NK-92 (cell line): ENCODE data around the gene NRM.

Experiments used
- DNase-seq: peaks from one replicate; lab custom pipeline; 2025; ENCODE audit not compliant: unreplicated experiment; lab: John Stamatoyannopoulos, UW

NRM gene

DNA sequence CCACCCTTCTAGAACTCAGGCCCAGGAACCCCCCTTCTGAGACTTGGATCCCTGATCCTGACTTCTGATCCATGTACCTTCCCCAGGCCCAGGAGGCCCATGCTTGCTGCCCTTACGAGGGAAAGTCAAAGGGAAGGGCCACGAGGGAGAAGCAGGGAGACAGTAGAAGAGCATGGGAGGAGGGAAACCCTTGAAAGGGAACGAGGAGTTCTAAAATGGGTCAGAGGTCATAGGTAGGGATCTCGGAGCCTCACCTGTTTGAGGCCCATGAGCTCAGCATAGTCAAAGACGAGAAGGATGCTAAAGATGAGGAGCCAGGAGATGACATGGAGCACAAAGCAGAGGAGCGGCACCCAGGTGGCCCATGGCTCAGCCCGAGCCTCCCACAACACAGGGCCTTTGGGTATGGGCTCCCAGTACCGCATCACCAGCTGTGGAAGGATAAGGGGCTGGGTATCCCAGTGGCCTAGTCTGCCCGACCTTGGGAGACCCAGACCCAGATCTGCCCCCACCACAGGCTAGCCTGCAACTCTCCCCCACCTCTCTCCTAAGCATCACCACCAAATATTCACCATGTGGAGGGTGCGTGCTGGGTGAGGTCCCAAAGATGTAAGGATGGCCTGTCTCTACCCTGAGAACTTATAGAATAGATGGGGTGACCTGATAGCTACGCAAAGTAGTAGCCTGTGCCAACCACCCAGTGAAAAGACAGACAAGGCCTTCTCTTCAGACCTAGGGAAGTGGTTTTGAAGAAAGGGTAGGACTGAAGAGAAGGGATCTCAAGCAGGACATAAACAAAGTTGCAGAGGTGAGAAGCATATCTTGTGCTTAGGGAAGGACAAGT, 1.5 kb downstream of the NRM start:
- DNase-seq = no peak

DNA sequence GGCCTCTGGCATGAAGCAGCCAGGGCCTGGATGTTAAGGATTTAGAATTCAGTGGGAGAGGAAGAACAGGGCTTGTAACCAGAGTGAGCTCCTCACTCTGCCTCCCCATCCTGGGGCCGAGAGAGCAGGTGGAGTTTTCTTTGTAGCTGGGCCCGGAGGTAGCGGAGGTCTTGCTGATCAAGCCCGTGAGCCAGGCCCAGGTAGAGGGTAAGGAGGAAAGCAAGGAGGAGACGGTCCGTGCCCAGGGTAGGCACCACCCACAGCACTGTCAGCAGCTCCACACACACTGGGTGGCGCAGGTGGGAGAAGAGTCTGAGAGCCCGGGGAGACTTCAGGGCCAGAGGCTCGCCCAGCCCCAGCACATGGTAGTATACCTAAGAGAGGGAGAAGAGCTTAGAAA, 2.2 kb downstream of the NRM start:
- DNase-seq = no peak

DNA sequence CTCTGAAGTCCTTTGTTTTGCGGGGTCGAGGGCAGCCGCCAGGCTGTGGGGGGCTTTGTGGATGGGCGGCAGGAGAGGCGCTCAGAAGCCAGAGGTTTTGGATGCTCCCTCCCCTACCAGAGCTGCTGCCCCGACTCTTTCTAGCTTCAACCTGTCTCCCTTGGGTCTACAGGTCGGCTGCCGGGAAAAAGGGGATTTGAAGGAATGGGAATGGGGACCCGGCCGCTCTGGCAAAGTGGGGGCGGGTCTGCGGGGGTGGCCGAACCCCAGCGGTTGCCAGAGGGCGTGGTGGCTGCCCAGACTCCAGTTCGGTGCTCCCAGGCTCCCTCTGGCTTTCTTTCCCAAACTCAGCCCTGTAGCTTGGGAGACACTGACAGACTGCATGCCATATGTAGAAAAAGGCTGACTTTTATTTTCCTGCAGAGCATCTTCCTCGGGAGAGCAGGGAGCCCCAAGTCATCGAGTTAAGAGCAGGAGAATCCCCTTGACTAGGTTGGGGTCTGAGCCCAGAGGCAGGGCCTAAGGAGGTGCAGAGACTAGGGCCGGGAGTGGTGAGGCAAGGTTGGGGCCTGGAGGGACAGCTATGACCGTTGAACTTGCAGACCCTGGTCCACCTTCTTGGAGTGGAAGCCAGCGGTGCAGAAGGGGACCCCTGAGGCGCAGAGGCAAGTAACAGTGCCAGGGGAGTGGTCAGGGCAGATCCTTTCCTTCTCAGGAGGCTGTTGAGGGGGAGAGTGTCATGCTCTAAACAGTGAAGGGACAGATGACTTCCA, 2.9 kb downstream of the NRM start:
- no peak for DNase-seq

DNA sequence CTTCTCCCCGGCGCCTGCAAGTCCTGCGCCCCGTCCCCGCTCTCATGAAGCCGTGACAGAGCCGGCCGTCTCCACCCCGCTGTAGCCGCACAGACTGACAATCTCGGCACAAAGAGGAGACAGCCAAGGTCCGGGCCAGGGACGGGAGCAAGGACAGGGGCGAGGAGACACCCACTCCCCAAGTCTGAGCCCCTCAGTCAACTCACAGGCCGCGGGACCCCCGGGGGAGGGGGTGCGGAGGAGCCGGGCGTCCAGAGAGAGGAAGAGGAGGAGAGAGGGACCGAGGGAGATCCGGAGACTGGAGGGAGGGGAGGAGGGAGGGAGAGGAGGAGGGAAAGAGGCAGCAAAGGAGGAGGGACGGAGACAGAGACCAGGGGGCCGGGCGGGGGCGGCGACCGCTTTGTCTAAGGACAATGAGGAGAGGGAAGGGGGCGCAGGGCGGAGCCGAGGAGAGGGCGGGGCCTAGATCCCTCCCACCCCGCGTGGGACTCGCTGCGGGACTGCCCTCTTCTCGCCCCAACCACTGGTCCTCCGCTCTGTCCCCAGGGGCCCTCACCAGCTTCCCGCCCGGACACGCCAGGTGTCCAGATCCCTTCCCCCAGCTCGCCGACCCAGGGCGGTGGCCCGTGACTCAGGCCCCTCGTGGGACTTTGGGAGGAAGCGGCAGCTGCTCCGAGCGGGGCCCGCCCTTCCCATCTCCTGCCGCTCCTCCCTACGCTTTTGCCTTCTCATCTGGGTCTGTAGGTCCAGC, 3.7 kb downstream of the NRM start:
- no peak for DNase-seq

DNA sequence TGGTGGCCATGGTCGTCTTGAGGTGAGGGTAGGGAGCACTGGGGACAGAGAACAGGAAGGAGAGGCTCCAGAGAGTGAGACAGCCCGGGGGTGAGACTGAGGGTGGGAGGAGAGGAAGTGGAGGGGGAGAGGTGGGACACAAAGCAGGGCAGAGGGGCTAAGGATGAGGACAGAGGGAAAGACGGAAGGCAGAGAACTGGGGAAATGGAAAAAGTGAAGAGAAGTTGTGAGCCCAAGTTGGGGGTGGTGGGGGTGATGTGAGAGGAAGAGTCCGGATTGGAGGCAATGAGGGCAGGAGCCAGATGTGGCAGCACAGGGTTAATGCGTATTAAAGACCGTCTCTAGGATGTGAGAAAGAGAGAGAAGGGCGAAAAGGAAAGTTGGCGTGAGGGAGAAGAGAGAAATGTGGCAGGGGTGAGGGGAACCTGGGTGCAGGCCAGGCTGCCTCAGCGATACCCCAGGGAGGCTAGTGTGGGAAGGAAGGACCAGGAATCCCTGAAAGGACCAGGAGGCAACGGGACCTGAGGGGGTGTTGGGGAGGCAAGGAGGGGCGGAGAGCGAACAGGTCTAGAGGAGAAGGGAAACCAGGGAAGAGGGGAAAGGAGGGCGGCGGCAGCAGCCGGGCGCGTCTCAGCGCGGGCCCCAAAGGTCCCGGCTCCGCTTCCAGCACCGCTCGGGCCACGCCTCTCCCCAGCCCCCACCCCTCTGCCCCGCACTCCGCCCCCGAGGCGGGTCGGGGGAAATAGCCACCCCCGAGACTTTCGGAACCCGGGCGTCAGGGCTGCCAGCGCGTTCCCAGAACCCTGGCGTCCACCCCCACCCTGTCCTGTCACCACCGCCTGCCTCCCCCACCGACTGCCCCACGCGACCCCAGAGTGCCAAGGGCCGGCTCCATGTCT, 4.5 kb downstream of the NRM start, which contains the start of gene PPP1R18:
Gene PPP1R18 (minus strand): TSS at position 637 of the 899 bp plus-strand sequence. CDS start 627 bp downstream, at position 10.
- DNase-seq = no peak

DNA sequence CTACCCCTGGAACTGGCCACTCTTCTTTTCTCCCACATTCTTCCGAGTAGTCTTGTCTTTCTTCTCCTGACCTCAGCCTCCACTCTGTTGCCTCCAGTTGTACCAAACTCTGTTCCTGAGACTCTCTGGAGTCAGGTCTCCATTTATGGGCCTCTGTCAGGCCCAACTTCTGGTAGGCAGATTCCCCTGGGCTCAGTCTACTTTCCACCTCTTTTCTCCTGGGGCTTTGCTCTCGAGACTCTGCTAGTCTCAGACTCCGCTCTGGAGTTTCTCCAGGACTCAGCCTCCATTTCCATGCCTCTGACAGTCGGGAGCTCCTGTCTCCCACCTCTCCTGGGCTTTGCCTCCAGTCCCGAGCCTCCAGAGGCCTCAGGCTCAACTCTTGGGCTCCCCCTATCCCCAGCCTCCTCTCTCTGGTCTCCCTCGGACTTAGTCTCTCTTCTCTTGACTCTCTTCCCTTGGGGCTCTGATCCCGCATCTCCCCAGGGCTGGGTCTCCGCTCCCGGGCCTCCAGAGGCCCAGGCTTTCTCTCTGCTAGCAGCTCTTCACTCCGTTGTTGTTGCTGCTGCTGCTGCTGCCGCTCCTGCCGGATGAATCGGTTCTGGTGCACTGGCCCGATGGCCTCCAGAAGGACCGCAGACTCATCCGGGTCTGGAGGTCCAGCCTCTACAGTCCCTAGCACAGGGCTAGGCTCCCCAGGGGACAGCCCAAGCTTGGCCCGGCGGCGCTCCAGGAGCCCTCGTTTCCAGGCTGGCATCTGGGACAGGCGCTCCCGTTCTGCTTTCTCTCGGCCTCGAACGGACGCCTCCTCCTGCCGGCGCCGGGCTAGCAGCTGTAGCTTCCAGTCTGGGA, 5.4 kb downstream of the NRM start:
- DNase-seq = no peak

DNA sequence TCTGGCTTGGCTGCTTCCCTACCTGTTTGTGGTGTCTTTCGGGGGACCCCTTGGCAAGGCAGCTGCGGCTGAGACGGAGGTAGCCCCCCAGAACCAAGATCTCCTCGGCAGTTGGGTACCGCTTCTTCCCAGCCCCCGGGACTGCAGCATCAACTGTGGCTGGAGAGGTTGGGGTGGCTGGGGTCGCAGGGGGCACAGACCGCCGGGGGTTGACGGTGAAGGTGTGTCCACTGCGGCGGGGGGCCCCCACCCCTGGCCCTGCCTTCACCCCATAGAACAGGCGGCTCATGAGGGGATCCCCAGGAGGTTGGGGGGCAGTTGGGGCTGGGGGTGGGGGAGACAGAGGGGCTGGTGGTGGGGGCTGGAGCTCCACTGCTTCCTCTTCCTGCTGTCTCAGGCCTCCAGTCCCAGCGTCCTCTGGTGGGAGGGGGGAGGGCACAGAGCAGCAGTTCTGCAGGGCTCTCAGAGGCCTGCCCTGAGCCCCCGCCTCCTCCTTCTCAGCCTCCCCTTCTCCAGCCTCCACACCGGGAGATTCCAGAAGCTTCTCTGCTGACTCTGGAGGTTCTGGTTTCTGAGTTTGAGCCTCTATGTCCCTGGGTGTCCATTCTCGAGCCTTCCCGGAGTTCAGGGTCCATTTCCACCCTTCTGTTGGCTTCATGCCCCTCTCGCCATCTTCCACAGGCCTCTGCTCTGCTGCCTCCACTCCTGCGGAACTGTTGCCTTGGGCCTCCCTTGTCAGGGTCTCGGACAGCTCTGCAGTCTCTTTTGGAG, 6.2 kb downstream of the NRM start:
- DNase-seq = no peak

DNA sequence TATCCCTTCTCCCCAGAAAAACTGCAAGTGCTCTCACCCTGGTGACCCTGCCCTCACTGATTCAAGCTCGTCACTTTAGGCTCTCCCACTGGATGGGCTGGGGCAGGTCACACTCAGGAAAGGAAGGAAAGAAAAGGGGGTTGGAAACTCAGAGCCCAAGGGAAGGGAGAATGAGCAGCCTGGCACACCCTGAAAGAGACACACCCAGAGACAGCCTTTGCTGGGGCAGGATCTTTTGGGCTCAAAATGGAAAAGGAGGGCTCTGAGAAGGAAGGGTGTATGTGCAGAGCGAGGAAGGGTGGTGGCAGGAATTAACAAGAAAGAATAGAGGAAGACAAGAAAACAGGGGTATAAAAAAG, 6.8 kb downstream of the NRM start:
- DNase-seq = no peak

DNA sequence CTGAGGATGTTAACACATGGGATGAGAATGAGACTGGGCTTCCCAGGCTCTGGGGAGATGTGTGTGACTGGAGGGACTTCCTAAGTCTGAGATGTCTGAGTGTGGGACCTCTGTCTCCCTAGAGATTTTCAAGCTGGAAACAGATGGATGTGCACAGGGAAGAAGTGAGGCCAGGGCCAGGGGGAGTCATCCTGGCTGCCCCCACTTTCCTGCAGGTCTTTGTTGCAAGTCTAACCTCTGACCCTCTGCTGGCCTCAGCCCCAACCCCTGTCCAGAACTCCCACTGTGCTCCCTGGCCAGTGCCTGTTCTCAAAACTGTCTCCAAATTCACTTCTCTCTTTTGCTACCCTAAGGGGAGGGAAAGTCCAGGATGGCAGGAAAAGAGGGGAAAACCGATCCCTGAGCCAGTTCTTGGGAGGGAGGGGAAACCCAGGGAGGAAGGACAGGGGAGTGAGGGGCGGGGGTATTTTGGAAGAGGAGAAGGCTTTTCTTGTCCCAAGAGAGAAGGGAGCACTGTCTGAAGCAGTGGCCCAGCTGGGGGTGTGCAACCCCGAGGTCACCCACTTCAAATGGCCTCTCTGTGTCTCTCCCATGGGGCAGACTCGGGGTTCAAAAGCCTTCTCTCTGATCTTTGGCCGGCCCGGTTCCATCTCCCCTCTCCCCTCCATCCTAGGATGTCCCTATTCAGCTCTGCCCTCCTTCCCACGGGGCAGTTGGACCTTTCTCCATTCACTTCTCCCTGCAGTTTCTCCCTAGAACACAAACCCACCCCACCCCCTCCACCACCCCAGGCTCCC, 7.4 kb downstream of the NRM start:
- DNase-seq = no peak

DNA sequence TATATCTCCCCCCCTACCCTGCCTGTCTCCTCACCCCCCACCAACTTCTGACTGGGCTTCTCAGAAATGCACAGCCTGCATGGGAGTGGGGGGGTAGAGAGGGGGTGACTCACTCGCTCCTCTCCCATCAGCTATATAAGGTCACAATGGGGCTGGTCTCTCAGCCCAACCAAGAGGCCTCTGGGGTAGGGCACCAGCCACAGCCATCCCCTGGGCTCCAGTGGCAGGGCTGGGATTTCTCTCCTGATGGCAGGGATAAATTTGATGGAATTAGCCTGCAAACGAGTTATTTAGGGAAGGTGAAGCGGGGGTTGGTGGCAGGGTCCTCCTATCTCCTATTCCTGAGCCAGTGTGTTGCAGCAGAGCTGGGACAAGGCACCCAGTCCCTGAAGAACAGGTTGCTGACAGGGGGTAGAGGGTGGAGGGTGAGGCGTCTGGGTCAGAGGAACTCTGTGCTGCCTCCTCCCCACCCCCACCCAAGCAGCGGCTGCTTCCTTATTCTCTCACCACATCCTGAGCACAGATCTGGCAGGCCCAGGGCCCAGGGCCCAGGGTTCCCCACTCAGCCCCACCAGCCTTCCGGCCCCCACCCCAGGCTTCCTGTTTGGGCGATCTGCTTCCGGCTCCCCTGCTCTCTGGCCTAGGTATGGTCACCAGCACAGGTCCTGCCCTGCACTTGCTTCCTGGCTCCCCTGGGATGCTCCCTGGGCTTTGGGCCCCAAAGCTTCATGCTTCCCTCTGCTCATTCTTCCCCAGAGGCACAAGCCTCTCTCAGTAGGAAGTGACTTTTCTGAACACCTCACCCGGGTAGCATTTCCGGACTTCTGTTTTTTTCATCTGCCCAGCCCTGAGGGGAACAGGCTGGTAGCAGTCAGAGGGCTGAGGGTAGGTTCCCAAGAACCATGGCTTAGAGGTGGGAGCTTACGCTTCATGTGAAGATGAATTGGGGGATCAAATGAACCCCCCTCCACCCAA, 8.4 kb downstream of the NRM start:
- DNase-seq = no peak

DNA sequence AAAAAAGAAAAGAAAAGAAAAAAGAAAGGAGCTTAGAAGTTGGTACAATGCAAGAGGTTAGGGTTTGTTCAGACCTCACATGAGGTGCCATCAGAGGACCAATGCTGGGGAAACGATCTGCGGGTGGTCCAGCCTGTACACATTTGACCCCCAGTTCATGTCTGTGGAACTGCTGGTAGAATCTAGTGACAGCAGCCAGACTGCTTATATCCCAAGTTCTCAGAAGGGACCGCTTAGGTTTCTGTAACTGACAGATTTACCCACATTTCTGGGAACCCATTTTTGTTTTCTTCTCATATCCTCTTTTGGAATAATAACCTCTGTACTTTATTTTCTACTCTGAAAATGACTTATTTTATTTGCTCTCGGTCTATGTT, 9.0 kb downstream of the NRM start:
- DNase-seq = no peak

DNA sequence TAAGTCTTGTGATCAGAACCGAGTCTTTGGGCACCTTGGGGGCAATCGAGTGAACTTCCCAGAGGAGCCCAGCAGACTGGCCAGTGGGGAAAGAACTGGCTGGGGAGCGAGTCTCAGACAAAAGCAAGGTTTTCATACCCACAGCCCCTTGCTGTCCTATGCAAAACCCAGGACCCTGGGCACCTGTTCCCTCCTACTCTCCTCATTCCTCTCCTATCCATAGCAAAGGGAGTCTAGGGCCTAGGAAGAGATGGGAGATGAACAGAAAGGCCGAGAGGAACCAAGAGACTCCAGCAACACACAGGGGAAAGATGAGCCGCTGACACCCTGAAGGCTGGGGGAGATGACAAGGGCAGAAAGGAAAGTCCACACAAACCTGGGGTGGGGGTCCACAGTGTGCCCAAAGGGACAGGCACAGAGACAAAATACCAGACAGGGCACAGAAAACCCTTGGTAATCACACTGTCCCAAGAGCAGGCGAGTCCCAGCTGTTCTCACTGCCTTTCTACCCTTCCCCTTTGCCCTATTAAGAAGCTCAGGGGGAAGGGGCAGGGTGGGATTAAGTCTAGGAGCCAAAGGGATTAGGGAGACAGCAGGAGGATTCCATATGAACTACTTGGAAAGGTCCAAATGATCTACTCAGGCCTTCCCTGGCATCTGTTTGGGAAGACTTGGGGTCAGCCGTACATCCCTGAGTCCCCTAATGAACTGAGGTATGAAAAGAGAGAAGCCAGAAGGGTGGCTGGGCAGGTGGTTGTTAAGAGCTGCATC, 10.8 kb downstream of the NRM start:
- no peak for DNase-seq

DNA sequence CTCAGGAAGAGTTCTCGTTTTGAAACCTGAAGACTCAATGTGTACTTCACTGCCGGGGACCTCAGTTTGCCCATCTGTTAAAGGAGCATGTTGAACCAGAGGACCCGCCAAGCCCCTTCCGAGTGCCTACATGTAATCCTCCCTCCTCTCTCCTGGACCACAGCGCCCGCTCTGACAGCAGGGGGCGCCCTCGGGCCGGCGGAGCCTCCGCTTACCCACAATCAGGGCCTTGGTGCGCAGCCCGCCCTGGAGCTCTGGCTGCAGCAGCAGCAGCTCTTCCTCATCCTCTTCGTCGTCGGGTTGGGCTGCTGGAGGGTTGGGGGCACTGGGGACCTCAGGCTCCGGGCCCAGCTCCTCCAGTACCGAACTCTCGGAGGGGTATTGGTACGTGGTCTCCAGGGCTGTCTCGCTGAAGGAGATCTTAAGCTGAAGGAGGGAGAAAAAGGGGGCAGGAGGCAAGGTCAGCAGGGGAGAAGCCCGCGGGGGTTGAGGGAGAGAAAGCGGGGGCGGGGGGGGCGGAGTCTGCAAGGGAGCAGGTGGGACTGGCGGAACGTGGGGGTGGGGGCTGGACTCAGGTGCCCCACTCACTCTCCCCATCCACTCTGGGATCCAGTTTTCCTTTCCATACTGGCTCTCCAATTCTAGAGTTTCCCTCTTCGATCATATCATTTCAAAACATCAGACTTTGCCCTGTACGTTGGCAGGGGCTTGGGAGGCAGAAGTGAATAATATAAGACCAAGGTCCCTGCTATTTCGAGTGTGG, 11.6 kb downstream of the NRM start:
- no peak for DNase-seq

DNA sequence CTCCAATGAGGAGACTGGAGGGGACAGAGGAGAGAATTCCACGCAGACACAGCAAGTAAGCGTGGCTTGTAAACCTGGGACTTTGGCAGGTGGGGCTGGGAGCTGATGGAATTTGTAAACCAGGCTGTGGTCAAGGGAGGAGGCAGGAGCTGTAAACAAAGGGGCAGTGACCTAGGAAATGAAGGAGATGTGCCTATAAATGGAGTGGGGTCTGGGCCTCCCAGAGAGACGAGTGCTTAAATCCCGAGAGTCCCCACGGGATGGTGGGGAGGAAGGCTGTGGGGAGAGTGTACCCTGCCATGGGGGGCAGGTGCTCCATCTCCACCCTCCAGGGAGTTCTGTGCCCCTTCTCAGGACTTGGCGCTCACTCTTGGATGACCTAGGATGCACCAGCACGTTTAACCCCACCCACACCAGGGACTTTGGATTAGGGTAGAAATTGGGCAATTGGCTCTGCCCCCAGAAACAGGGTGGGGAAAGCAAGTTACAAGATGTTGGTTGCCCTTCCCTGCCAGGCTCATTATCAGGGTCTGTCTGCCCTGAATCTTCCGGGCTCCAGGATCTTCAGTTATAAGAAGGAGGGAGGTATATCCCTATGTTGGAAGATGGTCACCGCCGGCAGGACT, 14.0 kb downstream of the NRM start:
- DNase-seq = no peak
